ENCODE measurements around the gene SNRPD3.

DNA sequence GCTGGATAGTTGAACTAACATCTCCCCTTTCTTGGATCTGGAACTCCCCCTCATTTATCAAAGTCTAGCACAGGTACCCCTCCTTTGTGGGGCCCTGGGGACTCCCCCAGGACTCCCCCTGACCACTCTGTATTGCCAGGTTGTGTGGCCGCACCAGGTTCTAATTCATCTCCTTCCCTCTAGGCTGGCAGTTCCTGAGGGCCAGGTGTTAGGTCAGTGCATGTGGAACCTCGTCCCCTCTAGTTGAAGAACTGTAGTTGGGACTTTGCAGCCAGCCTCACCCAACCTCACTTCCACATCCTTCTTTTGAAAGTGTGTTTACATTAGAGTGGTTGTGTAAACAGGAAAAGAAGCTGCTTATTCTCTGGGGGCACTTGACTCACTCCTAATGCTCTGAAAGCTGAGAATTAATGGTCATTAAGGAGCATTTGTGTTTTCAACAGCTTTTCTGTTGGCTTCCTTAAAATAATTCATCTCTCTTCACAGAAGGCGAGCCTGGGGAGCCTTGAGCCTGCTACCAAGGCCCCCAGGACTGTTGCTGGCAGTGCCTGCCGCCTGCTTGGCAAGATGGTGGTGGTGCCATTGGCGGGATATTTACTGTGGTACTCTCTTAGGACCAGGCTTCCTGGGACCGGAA, 48.9 kb upstream of the SNRPD3 start:
- TF ChIP-seq, protein P1, sequence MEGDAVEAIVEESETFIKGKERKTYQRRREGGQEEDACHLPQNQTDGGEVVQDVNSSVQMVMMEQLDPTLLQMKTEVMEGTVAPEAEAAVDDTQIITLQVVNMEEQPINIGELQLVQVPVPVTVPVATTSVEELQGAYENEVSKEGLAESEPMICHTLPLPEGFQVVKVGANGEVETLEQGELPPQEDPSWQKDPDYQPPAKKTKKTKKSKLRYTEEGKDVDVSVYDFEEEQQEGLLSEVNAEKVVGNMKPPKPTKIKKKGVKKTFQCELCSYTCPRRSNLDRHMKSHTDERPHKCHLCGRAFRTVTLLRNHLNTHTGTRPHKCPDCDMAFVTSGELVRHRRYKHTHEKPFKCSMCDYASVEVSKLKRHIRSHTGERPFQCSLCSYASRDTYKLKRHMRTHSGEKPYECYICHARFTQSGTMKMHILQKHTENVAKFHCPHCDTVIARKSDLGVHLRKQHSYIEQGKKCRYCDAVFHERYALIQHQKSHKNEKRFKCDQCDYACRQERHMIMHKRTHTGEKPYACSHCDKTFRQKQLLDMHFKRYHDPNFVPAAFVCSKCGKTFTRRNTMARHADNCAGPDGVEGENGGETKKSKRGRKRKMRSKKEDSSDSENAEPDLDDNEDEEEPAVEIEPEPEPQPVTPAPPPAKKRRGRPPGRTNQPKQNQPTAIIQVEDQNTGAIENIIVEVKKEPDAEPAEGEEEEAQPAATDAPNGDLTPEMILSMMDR (IDR thresholded peaks at IDR 0.05), result no peak
- no peak for TF ChIP-seq POLR2A (IDR thresholded peaks at IDR 0.05)
